HepG2 (cell line): Measurements from ENCODE around the gene P2RY8.

ENCODE experiments used
- DNMT3B ChIP-seq: conservative IDR thresholded peaks from 2 replicates; pipeline ENCODE4 v1.6.1; 2016; ENCODE audit warnings: missing biosample characterization, control low read depth
- EP300 ChIP-seq, 3 experiments: sonication (generic) in 1 of 3; formaldehyde crosslinking in 1 of 3; IDR thresholded peaks; 2 replicates each; pipeline versions ENCODE4 v1.5.1 to v1.6.1; 2011 to 2020; ENCODE audit warnings: low read depth in 2 of 3, low read length in 2 of 3, borderline replicate concordance in 1 of 3, improper control_type of control experiment in 1 of 3, mild to moderate bottlenecking in 1 of 3, missing genetic modification reagents in 1 of 3, moderate library complexity in 1 of 3
- POLR2AphosphoS5 ChIP-seq: IDR thresholded peaks from 2 replicates; pipeline ENCODE4 v1.6.1; 2012; ENCODE audit warnings: low read depth, low read length
- ZNF264 ChIP-seq: sonication (generic); formaldehyde crosslinking; IDR thresholded peaks from 2 replicates; pipeline ENCODE4 v1.4.0; 2020; ENCODE audit warnings: missing genetic modification reagents
- TF ChIP-seq, protein P1 (sequence below): sonication (generic); formaldehyde crosslinking; IDR thresholded peaks from 2 replicates; pipeline ENCODE4 v1.9.0; 2022; ENCODE audit warnings: missing genetic modification reagents, mild to moderate bottlenecking, borderline replicate concordance
- TF ChIP-seq, protein P2 (sequence below): sonication (generic); formaldehyde crosslinking; conservative IDR thresholded peaks from 2 replicates; pipeline ENCODE4 v1.4.0; 2020; ENCODE audit warnings: missing genetic modification reagents
- TF ChIP-seq, protein P3 (sequence below), 2 experiments: sonication (generic) in 1 of 2; formaldehyde crosslinking in 1 of 2; IDR thresholded peaks; 2 replicates each; pipeline versions ENCODE4 v1.6.1 to v1.9.0; 2014 to 2022; ENCODE audit warnings: antibody characterized with exemption in 1 of 2, borderline replicate concordance in 1 of 2, inconsistent platforms in 1 of 2, low read depth in 1 of 2, missing genetic modification reagents in 1 of 2
- TF ChIP-seq, protein P4 (sequence below): sonication (generic); formaldehyde crosslinking; IDR thresholded peaks from 2 replicates; pipeline ENCODE4 v1.5.0; 2020; ENCODE audit warnings: mild to moderate bottlenecking, missing genetic modification reagents, moderate library complexity
- TF ChIP-seq, protein P5 (sequence below): fragments of 450-650 bp; IDR thresholded peaks from 2 replicates; pipeline ENCODE4 v1.6.1; 2017; ENCODE audit warnings: mild to moderate bottlenecking
- TF ChIP-seq, protein P6 (sequence below), 2 experiments: sonication (generic) in 1 of 2; formaldehyde crosslinking in 1 of 2; IDR thresholded peaks; 2 replicates each; pipeline versions ENCODE4 v1.5.1 to v1.6.1; 2011 to 2020; ENCODE audit warnings: borderline replicate concordance in 1 of 2, low read depth in 1 of 2, low read length in 1 of 2, mild to moderate bottlenecking in 1 of 2, missing genetic modification reagents in 1 of 2, moderate library complexity in 1 of 2

DNA sequence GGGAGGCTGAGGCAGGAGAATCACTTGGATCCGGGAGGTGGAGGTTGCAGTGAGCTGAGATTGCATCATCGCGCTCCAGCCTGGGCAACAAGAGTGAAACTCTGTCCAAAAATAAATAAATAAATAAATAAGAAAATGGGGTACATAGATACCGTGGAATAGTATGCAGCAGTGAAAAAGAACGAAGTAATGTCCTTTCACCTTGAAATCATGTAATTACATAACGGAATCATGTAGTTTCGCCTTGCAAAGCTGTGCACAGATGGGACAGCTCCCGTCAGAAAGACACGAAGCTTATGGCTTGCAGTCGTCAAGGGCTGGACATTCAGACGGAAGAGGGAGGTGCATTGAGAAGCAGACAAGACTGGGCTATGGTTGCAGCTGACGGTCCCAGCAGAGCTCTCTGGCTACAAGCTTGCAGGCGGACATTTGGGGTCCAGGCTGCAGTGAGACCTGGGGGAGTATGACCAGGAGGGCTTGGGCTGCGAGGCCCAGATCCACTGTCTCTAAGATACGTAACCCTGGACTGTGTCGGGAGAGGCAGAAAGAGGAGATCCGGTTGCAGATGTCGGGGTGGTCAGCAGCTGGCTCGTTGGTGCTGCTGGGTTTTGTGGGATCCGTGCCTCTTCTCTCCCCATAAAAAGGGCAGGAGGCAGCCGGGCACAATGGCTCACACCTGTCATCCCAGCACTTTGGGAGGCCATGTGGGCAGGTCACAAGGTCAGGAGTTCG is 6.2 kb upstream of the P2RY8 start:
- no peak for TF ChIP-seq ZNF264 (CRISPR knock-in tag)
- no peak for TF ChIP-seq DNMT3B (CRISPR knock-in tag)
- TF ChIP-seq, protein P1, sequence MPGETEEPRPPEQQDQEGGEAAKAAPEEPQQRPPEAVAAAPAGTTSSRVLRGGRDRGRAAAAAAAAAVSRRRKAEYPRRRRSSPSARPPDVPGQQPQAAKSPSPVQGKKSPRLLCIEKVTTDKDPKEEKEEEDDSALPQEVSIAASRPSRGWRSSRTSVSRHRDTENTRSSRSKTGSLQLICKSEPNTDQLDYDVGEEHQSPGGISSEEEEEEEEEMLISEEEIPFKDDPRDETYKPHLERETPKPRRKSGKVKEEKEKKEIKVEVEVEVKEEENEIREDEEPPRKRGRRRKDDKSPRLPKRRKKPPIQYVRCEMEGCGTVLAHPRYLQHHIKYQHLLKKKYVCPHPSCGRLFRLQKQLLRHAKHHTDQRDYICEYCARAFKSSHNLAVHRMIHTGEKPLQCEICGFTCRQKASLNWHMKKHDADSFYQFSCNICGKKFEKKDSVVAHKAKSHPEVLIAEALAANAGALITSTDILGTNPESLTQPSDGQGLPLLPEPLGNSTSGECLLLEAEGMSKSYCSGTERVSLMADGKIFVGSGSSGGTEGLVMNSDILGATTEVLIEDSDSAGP = no peak
- TF ChIP-seq, protein P2, sequence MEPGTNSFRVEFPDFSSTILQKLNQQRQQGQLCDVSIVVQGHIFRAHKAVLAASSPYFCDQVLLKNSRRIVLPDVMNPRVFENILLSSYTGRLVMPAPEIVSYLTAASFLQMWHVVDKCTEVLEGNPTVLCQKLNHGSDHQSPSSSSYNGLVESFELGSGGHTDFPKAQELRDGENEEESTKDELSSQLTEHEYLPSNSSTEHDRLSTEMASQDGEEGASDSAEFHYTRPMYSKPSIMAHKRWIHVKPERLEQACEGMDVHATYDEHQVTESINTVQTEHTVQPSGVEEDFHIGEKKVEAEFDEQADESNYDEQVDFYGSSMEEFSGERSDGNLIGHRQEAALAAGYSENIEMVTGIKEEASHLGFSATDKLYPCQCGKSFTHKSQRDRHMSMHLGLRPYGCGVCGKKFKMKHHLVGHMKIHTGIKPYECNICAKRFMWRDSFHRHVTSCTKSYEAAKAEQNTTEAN (CRISPR knock-in tag) = no peak
- no peak for TF ChIP-seq EP300 (IDR thresholded peaks at IDR 0.05; ENCODE audit: low read depth in 2 of 2, low read length in 2 of 2)
- no peak for TF ChIP-seq EP300 (CRISPR knock-in tag; IDR thresholded peaks at IDR 0.05; ENCODE audit: borderline replicate concordance)
- TF ChIP-seq, protein P3, sequence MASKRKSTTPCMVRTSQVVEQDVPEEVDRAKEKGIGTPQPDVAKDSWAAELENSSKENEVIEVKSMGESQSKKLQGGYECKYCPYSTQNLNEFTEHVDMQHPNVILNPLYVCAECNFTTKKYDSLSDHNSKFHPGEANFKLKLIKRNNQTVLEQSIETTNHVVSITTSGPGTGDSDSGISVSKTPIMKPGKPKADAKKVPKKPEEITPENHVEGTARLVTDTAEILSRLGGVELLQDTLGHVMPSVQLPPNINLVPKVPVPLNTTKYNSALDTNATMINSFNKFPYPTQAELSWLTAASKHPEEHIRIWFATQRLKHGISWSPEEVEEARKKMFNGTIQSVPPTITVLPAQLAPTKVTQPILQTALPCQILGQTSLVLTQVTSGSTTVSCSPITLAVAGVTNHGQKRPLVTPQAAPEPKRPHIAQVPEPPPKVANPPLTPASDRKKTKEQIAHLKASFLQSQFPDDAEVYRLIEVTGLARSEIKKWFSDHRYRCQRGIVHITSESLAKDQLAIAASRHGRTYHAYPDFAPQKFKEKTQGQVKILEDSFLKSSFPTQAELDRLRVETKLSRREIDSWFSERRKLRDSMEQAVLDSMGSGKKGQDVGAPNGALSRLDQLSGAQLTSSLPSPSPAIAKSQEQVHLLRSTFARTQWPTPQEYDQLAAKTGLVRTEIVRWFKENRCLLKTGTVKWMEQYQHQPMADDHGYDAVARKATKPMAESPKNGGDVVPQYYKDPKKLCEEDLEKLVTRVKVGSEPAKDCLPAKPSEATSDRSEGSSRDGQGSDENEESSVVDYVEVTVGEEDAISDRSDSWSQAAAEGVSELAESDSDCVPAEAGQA (IDR thresholded peaks at IDR 0.05; ENCODE audit: low read depth) = no peak
- TF ChIP-seq, protein P3 (CRISPR knock-in tag; IDR thresholded peaks at IDR 0.05; ENCODE audit: borderline replicate concordance) = no peak
- TF ChIP-seq, protein P4, sequence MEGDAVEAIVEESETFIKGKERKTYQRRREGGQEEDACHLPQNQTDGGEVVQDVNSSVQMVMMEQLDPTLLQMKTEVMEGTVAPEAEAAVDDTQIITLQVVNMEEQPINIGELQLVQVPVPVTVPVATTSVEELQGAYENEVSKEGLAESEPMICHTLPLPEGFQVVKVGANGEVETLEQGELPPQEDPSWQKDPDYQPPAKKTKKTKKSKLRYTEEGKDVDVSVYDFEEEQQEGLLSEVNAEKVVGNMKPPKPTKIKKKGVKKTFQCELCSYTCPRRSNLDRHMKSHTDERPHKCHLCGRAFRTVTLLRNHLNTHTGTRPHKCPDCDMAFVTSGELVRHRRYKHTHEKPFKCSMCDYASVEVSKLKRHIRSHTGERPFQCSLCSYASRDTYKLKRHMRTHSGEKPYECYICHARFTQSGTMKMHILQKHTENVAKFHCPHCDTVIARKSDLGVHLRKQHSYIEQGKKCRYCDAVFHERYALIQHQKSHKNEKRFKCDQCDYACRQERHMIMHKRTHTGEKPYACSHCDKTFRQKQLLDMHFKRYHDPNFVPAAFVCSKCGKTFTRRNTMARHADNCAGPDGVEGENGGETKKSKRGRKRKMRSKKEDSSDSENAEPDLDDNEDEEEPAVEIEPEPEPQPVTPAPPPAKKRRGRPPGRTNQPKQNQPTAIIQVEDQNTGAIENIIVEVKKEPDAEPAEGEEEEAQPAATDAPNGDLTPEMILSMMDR (CRISPR knock-in tag) = no peak
- TF ChIP-seq POLR2AphosphoS5 = no peak
- TF ChIP-seq, protein P5, sequence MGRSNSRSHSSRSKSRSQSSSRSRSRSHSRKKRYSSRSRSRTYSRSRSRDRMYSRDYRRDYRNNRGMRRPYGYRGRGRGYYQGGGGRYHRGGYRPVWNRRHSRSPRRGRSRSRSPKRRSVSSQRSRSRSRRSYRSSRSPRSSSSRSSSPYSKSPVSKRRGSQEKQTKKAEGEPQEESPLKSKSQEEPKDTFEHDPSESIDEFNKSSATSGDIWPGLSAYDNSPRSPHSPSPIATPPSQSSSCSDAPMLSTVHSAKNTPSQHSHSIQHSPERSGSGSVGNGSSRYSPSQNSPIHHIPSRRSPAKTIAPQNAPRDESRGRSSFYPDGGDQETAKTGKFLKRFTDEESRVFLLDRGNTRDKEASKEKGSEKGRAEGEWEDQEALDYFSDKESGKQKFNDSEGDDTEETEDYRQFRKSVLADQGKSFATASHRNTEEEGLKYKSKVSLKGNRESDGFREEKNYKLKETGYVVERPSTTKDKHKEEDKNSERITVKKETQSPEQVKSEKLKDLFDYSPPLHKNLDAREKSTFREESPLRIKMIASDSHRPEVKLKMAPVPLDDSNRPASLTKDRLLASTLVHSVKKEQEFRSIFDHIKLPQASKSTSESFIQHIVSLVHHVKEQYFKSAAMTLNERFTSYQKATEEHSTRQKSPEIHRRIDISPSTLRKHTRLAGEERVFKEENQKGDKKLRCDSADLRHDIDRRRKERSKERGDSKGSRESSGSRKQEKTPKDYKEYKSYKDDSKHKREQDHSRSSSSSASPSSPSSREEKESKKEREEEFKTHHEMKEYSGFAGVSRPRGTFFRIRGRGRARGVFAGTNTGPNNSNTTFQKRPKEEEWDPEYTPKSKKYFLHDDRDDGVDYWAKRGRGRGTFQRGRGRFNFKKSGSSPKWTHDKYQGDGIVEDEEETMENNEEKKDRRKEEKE = no peak
- TF ChIP-seq, protein P6, sequence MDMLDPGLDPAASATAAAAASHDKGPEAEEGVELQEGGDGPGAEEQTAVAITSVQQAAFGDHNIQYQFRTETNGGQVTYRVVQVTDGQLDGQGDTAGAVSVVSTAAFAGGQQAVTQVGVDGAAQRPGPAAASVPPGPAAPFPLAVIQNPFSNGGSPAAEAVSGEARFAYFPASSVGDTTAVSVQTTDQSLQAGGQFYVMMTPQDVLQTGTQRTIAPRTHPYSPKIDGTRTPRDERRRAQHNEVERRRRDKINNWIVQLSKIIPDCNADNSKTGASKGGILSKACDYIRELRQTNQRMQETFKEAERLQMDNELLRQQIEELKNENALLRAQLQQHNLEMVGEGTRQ (IDR thresholded peaks at IDR 0.05; ENCODE audit: low read depth, low read length) = no peak
- TF ChIP-seq, protein P6 (CRISPR knock-in tag; IDR thresholded peaks at IDR 0.05; ENCODE audit: borderline replicate concordance) = no peak
